ENCODE data around the gene ARMC3. TPM values are rescaled to one million over a fixed set of nuclear protein-coding genes. Genes with fewer than 3 reads are reported as not detected.

Gene ARMC3
- total and polyA plus RNA-seq, 9 of the 15 experiments (the other 6 are each of a cell fraction or from before 2014, with no cell fraction given) = 0.33 to 1.1 (median 0.62) TPM

DNA sequence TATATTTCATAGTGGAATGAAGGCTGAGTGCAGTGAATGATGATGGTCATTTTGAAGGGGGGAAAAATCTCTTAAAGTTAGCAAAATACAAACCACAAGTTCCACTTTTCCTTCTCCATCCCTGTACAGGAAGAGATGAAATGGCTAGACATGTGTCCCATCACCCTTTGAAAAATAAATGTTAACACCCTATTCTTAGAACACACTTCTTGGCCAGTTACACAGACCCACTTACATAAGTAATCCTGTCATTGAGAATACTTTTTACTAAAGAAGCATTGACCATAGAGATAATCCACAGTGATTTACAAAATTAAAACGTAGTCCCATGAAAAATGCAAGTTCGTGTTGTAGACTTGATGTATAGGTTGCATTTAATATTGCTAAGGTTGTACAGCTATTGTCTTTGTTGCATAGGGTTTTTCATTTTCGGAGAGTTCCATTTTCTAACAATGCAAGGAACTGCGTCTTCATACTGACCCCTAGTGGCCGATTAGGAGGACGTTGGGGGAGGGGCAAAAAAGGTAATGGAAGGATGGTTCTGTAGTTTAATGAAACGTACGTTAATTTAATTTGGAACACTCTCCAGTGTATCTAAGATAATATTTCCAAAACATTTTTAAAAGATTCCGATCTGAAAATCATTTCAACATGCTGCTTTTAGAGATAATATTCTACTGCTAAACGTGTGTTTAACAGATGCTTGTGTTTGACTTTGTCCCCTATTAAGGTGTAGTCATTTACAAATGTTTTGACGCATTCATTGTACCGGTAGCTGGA, 60.9 kb downstream of the ARMC3 start (continued):
- TF ChIP-seq, protein P1, sequence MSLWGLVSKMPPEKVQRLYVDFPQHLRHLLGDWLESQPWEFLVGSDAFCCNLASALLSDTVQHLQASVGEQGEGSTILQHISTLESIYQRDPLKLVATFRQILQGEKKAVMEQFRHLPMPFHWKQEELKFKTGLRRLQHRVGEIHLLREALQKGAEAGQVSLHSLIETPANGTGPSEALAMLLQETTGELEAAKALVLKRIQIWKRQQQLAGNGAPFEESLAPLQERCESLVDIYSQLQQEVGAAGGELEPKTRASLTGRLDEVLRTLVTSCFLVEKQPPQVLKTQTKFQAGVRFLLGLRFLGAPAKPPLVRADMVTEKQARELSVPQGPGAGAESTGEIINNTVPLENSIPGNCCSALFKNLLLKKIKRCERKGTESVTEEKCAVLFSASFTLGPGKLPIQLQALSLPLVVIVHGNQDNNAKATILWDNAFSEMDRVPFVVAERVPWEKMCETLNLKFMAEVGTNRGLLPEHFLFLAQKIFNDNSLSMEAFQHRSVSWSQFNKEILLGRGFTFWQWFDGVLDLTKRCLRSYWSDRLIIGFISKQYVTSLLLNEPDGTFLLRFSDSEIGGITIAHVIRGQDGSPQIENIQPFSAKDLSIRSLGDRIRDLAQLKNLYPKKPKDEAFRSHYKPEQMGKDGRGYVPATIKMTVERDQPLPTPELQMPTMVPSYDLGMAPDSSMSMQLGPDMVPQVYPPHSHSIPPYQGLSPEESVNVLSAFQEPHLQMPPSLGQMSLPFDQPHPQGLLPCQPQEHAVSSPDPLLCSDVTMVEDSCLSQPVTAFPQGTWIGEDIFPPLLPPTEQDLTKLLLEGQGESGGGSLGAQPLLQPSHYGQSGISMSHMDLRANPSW (CRISPR knock-in tag; IDR thresholded peaks at IDR 0.05) = no peak
- TF ChIP-seq LARP7 (IDR thresholded peaks at IDR 0.05) = no peak
- TF ChIP-seq HOXB6 (CRISPR knock-in tag; IDR thresholded peaks at IDR 0.05; ENCODE audit: borderline replicate concordance) = no peak
- TF ChIP-seq ZNF76 (CRISPR knock-in tag; IDR thresholded peaks at IDR 0.05; ENCODE audit: borderline replicate concordance) = no peak
- TF ChIP-seq HEY1 (CRISPR knock-in tag; IDR thresholded peaks at IDR 0.05; ENCODE audit: borderline replicate concordance) = no peak
- TF ChIP-seq CHD4 (IDR thresholded peaks at IDR 0.05; ENCODE audit: insufficient read depth, insufficient replicate concordance, low read depth, low read length, poor library complexity, severe bottlenecking) = no peak
- TF ChIP-seq, protein P2, sequence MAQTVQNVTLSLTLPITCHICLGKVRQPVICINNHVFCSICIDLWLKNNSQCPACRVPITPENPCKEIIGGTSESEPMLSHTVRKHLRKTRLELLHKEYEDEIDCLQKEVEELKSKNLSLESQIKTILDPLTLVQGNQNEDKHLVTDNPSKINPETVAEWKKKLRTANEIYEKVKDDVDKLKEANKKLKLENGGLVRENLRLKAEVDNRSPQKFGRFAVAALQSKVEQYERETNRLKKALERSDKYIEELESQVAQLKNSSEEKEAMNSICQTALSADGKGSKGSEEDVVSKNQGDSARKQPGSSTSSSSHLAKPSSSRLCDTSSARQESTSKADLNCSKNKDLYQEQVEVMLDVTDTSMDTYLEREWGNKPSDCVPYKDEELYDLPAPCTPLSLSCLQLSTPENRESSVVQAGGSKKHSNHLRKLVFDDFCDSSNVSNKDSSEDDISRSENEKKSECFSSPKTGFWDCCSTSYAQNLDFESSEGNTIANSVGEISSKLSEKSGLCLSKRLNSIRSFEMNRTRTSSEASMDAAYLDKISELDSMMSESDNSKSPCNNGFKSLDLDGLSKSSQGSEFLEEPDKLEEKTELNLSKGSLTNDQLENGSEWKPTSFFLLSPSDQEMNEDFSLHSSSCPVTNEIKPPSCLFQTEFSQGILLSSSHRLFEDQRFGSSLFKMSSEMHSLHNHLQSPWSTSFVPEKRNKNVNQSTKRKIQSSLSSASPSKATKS (CRISPR knock-in tag; IDR thresholded peaks at IDR 0.05) = no peak
- TF ChIP-seq KDM4B (IDR thresholded peaks at IDR 0.05; ENCODE audit: borderline replicate concordance in 2 of 2, low read depth in 1 of 2) = no peak
- TF ChIP-seq DPF2 (IDR thresholded peaks at IDR 0.05) = no peak
- no peak for TF ChIP-seq MED1 (CRISPR knock-in tag; IDR thresholded peaks at IDR 0.05; ENCODE audit: borderline replicate concordance)
- no peak for TF ChIP-seq HDGF (IDR thresholded peaks at IDR 0.05)
- no peak for TF ChIP-seq ZFP30 (CRISPR knock-in tag; IDR thresholded peaks at IDR 0.05; ENCODE audit: borderline replicate concordance)
- TF ChIP-seq RAD21 (CRISPR knock-in tag; conservative IDR thresholded peaks at IDR 0.05 in 1 of 2, IDR thresholded peaks at IDR 0.05 in 1 of 2) = peak; percentile 93 to 95
- no peak for TF ChIP-seq ZSCAN29 (IDR thresholded peaks at IDR 0.05)
- TF ChIP-seq, protein P3, sequence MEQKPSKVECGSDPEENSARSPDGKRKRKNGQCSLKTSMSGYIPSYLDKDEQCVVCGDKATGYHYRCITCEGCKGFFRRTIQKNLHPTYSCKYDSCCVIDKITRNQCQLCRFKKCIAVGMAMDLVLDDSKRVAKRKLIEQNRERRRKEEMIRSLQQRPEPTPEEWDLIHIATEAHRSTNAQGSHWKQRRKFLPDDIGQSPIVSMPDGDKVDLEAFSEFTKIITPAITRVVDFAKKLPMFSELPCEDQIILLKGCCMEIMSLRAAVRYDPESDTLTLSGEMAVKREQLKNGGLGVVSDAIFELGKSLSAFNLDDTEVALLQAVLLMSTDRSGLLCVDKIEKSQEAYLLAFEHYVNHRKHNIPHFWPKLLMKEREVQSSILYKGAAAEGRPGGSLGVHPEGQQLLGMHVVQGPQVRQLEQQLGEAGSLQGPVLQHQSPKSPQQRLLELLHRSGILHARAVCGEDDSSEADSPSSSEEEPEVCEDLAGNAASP (IDR thresholded peaks at IDR 0.05) = no peak
- no peak for TF ChIP-seq ZNF184 (CRISPR knock-in tag; IDR thresholded peaks at IDR 0.05)
- no peak for TF ChIP-seq ZFPM2 (CRISPR knock-in tag; IDR thresholded peaks at IDR 0.05)
- TF ChIP-seq RCOR1 (IDR thresholded peaks at IDR 0.05; ENCODE audit: borderline replicate concordance in 1 of 2, low read depth in 2 of 2, low read length in 2 of 2) = peak in 1 of 2 experiments; percentile 50; a peak in 1 of 4 replicates
- TF ChIP-seq, protein P4, sequence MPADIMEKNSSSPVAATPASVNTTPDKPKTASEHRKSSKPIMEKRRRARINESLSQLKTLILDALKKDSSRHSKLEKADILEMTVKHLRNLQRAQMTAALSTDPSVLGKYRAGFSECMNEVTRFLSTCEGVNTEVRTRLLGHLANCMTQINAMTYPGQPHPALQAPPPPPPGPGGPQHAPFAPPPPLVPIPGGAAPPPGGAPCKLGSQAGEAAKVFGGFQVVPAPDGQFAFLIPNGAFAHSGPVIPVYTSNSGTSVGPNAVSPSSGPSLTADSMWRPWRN (IDR thresholded peaks at IDR 0.05; ENCODE audit: low read depth) = no peak
- no peak for TF ChIP-seq CBX8 (IDR thresholded peaks at IDR 0.05; ENCODE audit: borderline replicate concordance, extremely low read depth, low read depth, low read length, poor library complexity, severe bottlenecking)
- TF ChIP-seq SMC3 (conservative IDR thresholded peaks at IDR 0.05; ENCODE audit: insufficient read depth, low read depth, low read length) = peak; percentile 82

All from K562 (cell line).